GM21423 (cell line): ENCODE results near the gene FAM240B.

Source experiments
- ATAC-seq: cut with Tn5 transposase; IDR thresholded peaks from one replicate; pipeline ENCODE4 v1.9.1; 2021; ENCODE audit warnings: mild to moderate bottlenecking, moderate library complexity; ENCODE audit not compliant: unreplicated experiment

Gene FAM240B

DNA sequence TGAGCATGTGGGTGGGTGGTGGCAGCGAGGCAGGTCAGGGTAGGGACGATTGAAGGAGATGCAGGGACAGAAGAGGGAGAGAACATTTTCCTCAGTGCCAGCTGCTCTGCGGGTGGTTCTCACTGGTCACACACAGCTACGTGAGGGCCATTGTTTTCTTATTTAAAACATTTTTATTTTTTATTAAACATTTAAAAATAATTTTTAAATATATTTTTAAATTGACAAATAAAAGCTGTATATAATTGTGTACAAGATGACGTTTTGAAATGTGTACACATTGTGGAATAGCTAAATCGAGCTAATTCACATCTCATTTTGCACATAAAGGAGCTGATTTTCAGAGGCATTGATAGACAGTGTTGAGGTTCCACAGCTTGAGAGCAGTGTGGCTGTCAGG is 14.0 kb downstream of the FAM240B start:
- ATAC-seq, result no peak

DNA sequence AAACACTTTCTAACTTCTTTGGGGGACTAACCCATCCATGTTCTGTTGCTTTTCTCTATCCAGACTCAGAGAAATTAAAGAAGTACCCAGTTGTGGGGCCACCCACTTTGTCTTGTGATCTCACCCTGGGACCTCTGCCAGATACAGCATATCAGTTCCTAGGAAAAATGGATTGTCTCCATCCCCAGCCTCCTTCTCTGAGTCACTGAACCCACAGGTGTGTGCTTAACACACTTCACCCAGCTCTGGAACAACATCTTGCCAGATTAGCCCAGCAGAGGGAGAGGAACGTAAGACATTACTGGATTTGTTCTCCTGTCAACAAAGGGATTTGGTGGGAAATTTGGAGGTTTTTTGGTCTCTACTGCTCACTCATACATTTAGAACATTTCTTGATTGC is 19.2 kb downstream of the FAM240B start:
- no peak for ATAC-seq

DNA sequence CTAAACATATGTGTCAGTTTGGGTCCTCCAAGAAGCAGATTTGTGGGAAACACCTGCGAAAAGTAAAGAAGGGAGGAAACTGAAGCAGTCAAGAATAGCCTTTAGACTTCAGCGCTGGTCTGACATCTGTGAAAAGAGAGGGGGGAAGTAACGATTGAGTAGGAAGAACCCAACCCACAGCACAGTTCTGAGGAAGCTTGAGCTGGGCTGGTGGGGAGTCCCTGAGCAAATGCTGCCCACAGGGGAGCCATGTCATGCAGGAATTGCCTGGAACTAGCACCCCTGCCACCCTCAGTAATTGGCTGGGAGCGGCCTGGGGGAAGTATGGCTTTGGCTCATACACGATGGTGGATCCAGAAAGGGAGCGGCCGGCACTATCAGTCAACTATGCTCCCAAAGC is 20.6 kb downstream of the FAM240B start:
- no peak for ATAC-seq

DNA sequence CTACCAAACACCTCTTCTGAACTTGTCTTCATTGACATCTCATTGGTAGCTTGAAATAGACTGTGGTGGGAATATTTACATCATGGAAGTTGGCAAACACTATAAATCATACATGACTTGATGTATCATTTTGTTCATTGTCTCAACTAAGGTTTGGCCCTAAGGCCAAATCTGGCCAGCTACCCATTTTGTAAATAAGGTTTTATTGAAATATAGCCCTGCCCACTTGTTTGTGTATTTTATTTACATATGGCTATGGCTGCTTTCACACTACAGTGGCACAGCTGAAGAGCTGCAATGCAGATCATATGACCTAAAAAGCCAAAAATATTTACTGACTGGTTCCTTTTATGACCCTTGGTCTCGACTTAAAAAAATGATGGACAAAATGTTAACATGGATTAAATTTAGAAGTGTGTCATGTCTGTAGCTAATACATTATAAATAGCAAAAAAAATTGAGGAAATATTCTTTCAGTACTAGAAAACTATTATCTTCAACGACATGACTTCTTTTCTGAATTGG is 22.1 kb downstream of the FAM240B start:
- ATAC-seq, result no peak

DNA sequence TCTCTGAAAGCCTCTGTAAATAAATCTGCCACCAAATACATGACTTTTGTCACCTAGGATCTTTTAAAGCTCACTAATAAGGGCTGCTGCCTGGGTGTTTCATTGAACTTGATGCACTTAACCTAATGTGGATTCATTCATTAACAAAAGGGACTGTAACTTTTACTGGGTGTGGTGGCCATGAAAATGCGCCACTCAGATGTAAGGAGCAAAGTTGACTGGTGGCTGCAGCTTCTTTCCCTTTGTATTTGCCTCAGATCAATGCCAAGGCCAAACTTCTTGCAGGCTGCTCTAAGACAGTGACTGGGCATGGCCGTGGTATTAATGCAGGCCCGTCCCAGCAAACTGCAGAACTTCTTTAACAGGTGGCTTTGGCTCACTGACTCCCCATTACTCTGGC is 22.9 kb downstream of the FAM240B start:
- no peak for ATAC-seq

DNA sequence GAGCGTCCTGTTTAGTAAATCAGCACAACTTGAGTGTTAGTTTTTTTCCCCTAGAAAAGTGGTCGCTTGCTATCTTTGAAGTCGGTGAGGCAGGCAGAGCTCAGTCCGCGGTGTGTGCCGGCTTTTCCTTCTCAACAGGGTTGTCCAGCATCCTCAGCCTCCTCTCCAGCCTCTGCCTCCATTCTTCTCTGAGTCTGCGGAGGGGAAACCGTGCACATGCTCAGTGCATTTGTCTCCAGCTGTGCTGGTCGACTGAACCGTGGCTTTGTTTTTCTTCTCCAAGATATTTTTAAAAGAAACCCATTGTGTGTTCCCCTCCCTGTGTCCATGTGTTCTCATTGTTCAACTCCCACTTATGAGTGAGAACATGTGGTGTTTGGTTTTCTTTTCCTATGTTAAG is 25.3 kb downstream of the FAM240B start:
- ATAC-seq, result no peak

DNA sequence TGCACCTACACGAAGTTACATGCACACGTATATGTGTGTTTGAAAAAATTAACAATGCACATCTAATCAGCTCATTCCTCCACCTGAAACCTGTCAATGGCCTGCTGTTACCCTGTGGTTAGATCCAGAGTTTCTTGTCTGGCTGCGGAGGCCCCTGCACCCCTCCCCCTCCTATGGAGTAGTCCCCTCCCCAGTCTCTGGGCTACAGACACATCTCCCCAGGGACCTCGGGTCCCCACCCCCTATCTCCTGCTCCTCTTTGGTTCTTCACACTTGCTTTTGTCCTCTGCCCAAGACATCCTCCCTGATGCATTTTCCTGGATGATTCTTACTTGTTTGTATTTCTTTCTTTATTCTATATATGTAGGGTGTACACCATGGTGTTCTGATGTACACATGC is 27.2 kb downstream of the FAM240B start:
- no peak for ATAC-seq

DNA sequence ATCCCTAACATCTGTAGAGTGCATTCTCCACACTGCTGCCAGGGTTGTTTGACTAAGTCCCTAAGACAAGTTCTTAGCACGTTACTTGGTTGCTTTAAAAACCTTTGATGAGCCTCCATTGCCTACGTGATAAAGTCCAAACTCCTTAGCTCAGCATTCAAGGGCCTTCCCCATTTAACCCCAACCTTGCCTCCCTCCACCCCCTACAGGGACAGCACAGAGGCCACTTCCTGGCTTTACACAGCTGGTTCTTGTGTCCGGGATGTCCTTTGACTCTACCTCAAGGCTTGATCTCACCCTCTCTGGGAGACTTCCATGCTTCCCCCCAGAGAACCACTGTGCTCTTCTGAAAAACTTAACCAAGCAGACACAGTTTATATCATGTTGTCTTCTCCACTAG is 29.4 kb downstream of the FAM240B start:
- ATAC-seq, result no peak

DNA sequence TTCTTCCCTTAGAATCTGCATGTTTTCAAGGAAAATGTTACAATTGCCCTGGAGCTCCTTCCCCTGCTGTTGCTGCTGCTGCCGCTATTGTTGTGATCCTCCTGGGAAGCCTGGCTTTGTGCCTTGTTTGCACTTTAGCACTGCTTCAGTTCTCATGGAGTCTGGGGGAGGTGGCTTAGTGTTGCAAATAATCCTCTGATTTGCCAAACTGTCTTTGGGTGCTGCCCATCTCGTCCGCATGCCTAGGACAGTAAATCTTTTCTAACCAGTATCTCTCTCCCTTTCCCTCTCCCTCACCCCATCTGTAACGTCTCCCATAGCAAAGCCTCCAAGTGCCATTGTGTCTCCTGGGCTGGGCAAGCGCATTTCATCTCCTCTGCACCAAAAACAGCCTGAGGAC is 30.3 kb downstream of the FAM240B start:
- ATAC-seq, result no peak

DNA sequence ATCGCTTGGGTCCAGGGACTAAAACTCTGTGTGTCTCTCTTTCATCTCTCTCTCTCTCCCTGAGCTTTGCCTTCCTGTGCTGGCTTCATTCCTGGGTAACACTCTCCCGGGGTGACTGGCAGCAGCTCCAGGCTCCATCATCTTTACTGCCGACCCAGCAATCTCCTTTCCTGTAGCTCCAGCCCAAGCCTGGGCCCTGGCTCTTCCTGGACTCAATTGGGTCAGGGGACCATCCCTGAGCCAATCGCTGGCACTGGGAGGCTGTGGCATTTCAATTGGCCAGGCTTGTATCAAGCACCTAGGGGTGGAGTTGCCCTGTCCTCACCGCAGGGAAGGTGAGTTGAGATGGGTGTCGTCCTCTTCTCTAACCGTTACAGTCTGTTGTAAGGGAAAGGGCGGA is 31.9 kb downstream of the FAM240B start:
- no peak for ATAC-seq

DNA sequence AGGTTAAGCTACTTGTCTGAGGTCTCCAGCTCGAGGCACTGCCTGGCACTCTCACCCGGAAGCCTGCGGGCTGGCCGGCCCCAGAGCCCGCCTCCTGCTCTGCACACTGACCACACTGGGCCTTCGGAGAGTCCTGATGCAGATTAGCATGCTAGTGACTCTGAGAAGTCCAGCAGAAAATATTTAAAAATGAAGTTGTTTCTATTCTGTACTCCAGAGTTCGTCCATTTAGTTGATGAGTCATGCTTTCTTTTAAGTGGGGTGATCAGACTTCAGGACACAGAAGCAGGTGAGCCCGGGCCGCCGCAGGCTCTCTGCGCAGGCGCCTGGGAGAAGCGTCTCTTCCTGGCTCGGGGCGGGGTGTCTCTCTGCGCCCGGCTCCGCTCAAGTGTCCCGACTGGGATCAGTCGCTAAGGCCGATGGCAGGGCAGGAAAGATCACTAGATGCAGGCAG is 32.5 kb downstream of the FAM240B start:
- no peak for ATAC-seq

DNA sequence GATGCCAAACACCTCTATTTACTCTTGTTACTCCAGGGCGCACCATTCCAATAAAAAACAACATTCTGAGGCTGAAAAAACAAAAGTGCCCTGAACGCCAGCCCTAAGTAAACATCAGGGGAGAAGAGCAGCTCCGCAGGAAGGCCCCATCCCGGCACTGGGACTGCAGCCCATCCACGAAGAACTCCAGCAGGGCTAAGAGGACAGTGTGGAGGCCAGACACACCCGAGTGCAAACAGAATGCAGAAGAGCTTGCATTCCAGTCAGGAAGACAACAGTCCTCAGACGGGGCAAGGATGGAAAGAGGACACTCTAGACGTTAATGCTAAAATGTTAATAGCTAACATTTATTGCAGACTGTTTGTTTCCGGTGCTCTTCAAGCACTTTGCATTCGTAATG is 33.0 kb downstream of the FAM240B start:
- no peak for ATAC-seq

DNA sequence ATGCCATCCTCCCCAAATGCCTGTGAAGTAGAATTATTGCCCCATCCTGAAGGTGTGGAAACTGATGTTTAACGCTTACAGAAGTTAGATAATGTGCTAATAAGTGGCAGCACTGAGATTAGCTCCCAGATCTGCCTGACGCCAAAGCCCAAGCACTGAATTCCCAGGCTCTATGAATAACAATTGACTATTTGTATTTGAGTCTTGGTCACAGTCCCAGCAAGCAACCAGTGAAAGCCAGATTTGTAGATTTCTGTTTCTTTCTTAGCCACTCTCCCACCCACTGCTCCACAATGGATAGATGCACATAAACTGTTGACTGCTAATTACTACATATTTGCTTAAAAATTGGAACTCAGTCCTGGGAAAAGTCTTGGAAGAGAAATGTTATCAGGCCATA is 34.4 kb downstream of the FAM240B start:
- no peak for ATAC-seq

DNA sequence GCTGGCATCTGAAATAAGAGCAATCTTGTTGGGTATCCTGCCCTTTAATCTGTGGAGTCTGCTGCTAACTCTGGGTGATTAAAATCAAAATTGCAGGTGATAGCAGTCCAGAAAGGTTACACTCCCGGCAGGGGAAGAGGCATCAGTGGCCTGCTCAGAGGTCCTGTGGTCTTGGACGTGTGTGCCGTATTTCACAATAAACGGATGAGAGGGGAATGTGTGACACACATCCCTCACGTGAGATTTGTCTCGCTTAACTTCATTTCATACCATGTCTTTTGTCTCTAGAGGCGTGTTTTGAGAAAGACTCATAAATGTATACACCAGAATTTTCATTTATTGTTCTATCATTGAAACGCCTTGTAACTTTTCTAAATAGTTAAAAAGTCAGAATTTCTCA is 36.6 kb downstream of the FAM240B start:
- ATAC-seq, result no peak

DNA sequence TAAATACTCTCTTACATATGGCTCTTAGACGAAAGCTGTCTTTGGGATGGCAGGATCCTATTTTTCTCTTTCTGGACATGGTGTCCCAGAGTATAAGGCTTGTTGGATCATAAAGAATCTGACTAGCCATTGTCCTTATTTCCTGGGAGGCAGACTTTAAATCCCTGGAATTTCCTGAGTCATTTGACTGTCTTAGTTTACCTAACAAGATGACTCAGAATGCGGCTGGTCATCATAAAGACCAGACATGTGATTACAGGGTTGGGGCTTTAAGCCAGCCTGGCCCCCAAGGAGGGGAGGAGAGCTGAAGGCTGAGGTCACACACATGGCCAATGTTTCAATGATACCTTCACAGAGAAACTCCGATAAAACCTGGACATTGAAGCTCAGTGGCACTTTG is 37.2 kb downstream of the FAM240B start:
- no peak for ATAC-seq

DNA sequence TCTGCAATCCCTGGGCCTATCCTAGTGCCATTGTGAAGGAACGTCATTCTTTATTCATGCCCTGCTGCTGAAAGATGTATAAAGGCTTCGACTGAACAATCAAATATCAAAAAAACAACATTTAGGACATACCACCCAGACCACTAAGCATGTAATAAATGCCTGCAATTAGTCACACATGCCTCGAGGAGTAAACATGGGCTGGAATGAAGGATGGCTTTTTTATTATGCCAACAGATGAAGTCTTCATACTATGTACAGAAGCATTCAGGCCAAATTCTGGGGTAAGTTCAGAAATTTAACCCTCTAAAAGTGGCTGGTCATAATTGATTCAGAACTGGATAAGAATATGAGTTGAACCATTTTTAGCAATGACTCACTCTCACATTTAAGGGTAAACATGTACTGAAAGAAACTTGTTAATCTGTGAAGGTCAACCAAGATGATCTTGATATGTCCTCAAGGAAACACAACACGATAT is 38.1 kb downstream of the FAM240B start:
- ATAC-seq, result no peak

DNA sequence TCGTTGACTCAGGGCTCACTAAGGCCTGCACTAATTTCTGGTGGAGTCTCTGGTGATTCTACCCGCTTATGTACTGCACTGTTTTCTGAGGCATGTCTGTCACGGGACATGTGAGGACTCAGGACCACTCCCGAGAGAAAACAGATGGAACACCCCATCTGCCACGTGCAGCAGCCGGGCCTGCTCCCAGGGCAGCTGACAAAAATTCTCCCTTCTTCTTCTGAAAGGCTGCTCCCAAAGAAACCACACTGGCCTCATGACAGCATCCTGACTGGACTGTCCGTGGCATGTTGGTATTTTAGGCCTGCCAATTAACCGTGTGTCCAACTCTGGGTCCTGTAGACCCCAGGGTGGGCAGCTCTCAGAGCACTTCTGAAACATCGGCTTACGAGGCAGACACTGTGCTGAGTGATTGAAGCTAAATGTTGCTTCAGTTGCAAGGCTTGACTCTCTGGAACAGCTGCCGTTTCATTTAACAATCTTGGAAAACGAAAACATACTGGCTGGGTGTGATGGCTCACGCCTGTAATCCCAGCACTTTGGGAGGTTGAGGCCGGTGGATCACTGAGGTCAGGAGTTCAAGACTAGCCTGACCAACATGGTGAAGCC is 39.0 kb downstream of the FAM240B start:
- ATAC-seq, result no peak

DNA sequence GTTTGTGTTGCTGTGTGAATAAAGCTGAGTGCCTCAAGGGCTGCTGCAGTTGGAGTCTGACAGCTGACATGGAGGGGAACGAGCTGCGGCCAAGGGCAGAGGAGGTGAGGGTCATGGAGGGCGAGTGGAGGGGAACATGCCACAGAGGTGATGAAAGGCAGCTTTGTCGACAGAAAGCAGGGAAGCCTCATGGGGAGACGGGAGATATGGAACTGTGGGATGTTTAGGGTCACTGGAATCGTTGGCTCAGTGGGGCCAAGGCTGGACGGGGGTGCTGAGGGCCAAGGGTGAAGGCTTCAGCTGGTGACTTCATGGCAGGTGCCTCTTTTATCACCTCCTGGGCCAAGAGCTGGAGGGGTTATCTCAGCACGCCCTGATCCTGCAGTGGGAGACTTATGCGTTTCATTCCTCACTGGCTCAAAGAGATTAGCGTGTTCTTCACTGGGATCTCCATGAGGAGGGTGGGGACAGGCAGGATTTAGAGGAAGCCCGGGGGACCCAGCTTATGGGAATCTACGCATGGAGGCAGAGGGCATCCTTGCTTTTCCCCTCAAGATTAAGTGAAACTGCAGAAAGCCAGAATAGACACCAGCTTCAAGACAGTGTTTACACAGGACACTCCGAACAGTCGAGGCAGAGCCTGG is 42.2 kb downstream of the FAM240B start:
- ATAC-seq, result no peak

DNA sequence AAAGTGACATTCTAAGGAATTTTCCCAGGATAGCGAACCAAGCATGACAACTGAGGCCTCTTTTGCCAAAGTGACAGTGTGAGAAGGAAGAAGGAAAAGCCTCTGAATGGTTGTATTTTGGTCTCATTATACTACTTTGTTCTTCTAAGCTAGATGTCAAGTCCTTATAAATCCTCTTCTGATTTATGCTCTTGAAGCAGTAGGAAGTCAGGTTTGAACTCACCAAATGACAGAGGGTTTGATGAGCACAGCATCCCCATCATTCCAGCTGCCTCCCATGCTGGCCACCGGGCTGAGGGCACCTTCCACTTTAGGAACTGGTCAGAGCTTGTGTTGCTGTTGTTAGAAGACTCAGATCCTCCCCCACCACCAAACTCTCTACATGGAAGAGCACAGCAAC is 44.1 kb downstream of the FAM240B start:
- ATAC-seq, result no peak

DNA sequence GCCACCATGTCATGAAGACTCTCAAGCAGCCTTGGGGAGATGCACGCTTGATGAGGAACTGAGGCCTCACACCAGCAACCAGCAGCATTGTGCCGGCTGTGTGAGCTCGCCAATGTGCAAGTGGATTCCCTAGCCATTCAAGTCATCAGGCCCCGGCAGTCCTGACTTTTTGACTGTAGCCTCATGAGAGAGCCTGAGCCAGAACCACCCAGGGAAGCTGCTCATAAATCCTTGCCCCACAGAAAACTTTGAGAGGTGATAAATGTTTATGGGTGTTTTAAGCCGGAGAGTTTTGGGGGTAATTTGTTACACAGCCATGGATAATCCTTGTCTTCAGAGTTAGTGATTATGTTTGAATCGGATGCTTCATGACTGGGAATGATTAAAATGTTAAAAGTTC is 44.7 kb downstream of the FAM240B start:
- no peak for ATAC-seq

DNA sequence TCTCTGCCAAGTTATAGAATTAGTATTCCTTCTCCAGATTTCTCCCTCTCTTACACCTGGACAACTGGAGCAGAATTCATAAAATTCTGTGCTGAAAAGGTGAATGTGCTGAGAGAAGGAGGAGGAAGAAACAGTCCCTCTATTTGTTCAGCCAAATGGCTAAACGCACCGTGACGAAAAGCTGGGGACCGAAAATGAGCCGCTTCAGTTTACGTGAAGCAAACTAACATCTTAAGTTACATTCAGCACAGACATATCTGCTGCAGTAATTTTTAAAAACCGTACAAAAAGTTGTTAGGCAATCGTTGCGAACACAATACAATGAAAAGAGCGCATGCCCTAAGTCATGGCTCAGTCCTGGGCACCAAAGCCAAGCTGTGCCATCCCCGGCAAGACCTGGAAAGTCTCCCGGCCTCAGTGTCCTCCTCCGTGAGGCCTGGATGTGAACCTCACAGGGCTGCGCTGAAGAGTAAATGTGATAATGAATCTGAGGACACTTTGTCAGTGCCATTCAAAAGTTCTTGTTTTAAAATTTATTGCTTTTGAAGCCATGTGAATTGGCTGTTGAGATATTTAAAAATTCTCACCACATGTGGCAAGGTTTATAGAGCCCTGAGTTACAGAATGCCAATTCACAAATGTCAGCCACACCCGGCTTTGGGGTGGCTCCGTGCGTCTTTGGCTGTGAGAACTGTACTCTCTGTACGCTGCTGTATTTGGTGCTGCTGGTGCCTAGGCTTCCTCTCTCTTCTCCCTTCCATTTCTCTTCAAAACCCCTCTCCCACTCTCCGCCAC is 46.3 kb downstream of the FAM240B start:
- no peak for ATAC-seq

DNA sequence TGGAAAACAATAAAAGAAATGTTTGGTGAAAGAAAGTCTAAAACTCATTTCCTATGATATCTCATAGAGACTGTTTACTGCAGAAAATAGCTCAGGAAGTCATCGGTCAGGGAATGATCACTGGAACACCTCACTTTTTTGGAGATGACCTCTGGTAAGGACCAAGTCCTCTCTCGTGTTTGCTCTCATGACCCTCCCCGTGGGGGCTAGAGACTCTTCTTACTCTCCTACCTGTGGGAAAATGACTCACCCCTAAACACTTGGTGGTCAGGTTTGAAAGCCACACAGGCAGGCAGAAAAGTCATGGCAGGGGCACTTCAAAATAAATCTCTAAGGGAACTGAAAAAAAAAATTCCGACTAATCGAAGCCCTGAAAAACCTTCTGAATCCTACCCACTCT is 48.2 kb downstream of the FAM240B start:
- peak; percentile 47 for ATAC-seq
